Liver (tissue), 3 donors: ENCODE measurements around the gene SHOC2.

Experiments
- CTCF ChIP-seq: fragments of 150-350 bp; IDR thresholded peaks from 2 replicates; pipeline ENCODE4 v1.5.1; 2017; ENCODE audit warnings: improper control_type of control experiment, low read depth, low read length; ENCODE audit not compliant: missing input control
- EGR1 ChIP-seq, 2 donors: IDR thresholded peaks; 2 replicates each; pipeline ENCODE4 v1.6.1; 2016 to 2018; ENCODE audit warnings: antibody characterized with exemption in 2 of 2, low read depth in 2 of 2
- GABPA ChIP-seq, 2 donors: IDR thresholded peaks in 1 of 2; conservative IDR thresholded peaks in 1 of 2; 2 replicates each; pipeline ENCODE4 v1.6.1; 2016; ENCODE audit warnings: antibody characterized with exemption in 2 of 2, mild to moderate bottlenecking in 1 of 2, moderate library complexity in 1 of 2
- HNF4G ChIP-seq: IDR thresholded peaks from 2 replicates; pipeline ENCODE4 v1.6.1; 2016; ENCODE audit warnings: antibody characterized with exemption
- JUND ChIP-seq, 2 donors: IDR thresholded peaks; 2 replicates each; pipeline ENCODE4 v1.6.1; 2016; ENCODE audit warnings: antibody characterized with exemption in 2 of 2
- MAX ChIP-seq: IDR thresholded peaks from 2 replicates; pipeline ENCODE4 v1.6.1; 2016; ENCODE audit warnings: antibody characterized with exemption
- RAD21 ChIP-seq, 2 donors: IDR thresholded peaks; 2 replicates each; pipeline ENCODE4 v1.6.1; 2016; ENCODE audit warnings: antibody characterized with exemption in 2 of 2, mild to moderate bottlenecking in 2 of 2
- SP1 ChIP-seq: IDR thresholded peaks from 2 replicates; pipeline ENCODE4 v1.6.1; 2018; ENCODE audit warnings: antibody characterized with exemption, mild to moderate bottlenecking
- TAF1 ChIP-seq: conservative IDR thresholded peaks from 2 replicates; pipeline ENCODE4 v1.6.1; 2016; ENCODE audit warnings: antibody characterized with exemption, mild to moderate bottlenecking
- TF ChIP-seq, protein P1 (sequence below): IDR thresholded peaks from 2 replicates; pipeline ENCODE4 v1.6.1; 2016; ENCODE audit warnings: antibody characterized with exemption, mild to moderate bottlenecking
- donor health status: healthy.
- donor health status: healthy.

DNA sequence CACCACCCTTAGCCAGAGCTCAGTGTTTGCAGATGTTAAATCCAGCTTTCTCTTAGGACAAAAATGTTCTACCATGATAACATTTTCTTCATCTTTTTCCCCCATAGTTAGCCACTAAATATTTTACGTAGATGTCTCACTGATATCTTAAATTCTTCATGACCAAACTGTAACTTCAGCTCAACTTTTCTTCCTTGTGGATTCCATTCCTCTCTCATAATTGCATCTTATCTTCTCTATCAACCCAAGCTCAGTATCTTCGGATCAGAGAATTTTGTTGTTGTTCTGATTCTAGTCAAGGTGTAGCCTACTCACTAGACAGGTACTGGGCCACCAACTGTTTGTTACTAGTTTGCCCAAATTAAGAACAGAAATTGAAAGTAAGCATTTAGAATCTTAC lies 60.2 kb downstream of the SHOC2 start:
- TF ChIP-seq CTCF, result no peak
- no peak for TF ChIP-seq RAD21 (IDR thresholded peaks at IDR 0.05)
- TF ChIP-seq MAX, result no peak
- no peak for TF ChIP-seq GABPA (IDR thresholded peaks at IDR 0.05 in 1 of 2, conservative IDR thresholded peaks at IDR 0.05 in 1 of 2)
- TF ChIP-seq, protein P1, sequence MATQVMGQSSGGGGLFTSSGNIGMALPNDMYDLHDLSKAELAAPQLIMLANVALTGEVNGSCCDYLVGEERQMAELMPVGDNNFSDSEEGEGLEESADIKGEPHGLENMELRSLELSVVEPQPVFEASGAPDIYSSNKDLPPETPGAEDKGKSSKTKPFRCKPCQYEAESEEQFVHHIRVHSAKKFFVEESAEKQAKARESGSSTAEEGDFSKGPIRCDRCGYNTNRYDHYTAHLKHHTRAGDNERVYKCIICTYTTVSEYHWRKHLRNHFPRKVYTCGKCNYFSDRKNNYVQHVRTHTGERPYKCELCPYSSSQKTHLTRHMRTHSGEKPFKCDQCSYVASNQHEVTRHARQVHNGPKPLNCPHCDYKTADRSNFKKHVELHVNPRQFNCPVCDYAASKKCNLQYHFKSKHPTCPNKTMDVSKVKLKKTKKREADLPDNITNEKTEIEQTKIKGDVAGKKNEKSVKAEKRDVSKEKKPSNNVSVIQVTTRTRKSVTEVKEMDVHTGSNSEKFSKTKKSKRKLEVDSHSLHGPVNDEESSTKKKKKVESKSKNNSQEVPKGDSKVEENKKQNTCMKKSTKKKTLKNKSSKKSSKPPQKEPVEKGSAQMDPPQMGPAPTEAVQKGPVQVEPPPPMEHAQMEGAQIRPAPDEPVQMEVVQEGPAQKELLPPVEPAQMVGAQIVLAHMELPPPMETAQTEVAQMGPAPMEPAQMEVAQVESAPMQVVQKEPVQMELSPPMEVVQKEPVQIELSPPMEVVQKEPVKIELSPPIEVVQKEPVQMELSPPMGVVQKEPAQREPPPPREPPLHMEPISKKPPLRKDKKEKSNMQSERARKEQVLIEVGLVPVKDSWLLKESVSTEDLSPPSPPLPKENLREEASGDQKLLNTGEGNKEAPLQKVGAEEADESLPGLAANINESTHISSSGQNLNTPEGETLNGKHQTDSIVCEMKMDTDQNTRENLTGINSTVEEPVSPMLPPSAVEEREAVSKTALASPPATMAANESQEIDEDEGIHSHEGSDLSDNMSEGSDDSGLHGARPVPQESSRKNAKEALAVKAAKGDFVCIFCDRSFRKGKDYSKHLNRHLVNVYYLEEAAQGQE, result no peak
- no peak for TF ChIP-seq SP1
- no peak for TF ChIP-seq HNF4G
- no peak for TF ChIP-seq JUND (IDR thresholded peaks at IDR 0.05)
- no peak for TF ChIP-seq EGR1 (IDR thresholded peaks at IDR 0.05; ENCODE audit: low read depth in 2 of 2)
- TF ChIP-seq TAF1, result no peak
